Stimulated activated CD4-positive, alpha-beta T cell treated with anti-CD3 and anti-CD28 coated beads, Interleukin-15, amount 100 ng/mL, for 1 hour (primary cell): Measurements from ENCODE around the gene GPATCH2L.

ENCODE experiments used
- DNase-seq, 2 donors: peaks; one replicate each; pipeline ENCODE4 v3.0.0-alpha.2; 2020; ENCODE audit warnings: low read depth in 1 of 2, low spot score in 1 of 2

GPATCH2L gene

GRCh38 chr14:76151398-76152332 is at the start of gene GPATCH2L:
TSS of gene GPATCH2L (plus strand) at chr14:76151922. CDS start at chr14:76154364, 2,442 bp downstream.
- peak; percentile 95 to 99 for DNase-seq

GRCh38 chr14:76104802-76105355 is 46.8 kb upstream of the GPATCH2L start:
- DNase-seq = no peak

DNA sequence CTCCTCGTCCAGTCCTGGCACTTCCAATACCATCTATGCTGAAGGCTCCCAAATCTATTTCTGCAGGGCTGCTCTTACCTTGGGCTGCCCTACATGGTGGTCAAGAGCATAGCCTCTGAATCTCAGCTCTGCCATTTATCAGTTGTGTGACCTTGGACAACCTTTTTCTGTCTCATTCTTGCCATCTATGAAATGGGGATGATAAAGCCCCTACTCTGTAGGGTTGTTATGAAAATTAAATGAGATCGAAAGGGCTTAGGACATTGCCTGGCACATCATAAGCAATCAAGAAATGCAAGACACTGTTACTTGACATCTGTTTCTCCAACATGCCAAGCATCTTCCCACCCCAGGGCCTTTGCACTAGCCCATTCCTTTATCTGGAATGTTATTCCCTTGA is 45.5 kb upstream of the GPATCH2L start:
- DNase-seq = no peak

DNA sequence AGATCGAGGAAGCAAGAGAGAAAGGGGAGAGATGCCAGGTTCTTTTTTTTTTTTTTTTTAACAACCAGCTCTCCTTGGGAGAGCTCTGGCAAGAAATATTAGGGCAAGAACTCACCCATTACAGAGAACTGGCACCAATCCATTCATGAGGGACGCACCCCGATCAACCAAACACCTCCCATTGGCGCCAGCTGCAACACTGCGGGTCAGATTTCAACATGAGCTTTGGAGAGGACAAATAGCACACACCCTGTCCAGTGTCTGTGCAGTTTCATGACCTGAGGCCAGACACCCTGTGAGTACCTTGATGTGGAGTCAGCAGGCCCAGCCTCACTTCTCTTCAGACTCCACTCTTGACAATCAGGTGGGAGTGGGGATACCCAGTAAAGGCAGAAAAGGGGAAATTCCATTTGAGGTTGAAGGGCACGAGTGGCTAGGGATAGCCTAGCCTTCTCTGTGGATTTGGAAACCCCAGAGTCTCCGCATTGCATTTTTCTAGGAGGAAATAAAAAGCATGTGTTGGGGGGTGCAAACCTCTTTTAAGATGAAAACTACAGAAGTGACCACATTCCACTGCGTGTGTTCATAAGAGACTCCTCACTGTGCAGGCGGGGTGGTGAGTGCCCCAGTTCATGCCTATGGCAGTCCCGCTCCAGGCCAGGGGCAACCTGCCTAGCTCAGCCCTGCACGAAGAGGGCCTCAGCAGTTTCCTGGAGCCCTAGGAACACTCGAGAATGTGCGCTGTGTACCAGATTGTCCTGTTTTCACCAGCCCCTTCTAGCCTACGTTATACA is 42.4 kb upstream of the GPATCH2L start:
- DNase-seq = no peak

DNA sequence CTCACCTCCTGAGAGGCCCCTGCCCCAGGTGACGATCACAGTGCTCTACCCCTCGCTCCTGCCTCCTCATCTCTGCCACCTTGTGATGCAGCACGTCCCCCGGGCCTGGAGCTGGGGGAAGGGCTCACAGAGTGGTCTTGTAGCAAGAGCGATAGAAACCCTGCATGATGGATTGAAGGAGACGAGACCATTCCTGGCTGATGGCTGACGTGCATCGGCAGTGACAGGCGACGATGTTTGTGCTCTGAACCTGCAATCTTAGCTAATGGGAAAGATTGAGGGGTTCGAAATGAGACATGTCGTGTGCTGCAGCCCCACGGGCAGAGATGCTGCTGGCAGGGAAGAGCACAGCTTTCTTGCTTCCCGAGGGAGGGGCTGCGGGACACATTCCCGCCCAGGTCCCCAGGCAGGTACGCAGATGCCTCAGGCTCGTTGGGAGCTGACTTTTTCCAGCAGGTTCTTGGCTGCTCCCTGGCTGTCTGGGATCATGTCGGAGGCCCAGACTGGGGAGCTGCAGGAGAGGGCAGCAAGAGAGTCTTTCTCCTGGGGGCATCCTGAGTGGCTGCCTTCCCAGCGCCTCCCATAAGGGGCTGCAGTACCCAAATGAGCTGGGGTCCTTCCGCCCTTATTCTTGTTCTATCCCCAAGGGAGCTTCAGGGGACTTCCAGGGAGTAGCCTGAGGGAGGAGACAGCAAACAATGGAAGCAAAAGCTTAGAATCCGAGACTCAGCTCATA is 38.7 kb upstream of the GPATCH2L start:
- DNase-seq = no peak

DNA sequence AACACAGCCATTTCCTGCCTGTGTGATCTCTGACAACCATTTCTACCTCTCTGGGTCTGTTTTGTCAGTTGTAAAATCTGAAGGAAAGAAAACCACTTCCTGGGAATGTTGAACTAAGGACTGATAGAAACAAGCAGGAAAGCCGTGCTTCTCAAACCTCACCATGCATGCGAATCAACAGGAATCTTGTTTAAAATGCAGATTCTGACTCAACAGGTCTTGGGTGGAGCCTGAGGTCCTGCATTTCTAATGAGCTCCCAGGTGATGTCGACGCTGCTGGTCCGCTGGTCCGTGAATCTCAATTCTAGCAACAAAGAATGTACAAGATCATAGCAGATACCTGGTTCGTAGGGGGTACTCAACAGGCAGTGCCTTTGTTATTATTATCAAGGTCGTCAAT is 38.0 kb upstream of the GPATCH2L start:
- no peak for DNase-seq

- no peak for DNase-seq
Measured at GRCh38 chr14:76115010-76115422, 36.7 kb upstream of the GPATCH2L start.

DNA sequence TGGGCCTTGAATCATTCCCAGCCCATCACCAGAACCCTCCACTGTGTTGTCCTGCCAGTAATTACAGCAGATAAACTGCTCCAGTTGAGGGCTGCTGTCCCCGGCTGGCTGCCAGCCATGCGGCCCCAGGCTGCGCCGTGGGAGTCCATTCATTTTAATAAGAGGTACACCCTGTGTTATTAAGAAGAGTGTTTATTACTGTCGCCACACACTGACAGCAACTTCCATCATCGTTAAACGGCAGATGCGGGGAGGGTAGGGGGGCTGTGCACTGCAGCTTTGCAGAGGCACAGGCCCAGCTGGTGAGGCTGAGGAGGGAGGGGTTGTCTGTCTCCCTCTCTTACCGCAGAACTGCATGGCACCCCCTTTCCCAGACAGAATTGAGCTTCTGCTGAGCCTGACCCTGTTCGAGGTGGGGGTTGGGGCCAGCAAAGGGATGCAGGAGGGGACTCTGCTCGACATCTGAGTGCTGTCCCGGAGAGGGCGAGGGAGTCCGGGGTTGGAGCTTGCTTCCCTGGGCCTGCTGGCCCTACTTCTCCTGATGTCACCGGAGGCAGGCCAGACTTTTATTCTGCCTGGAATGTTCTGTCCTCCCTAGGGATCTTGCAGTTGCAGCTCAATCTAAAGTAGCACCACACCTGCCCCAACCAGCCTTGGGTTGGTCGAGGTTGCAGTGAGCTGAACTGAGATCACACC is 33.8 kb upstream of the GPATCH2L start:
- no peak for DNase-seq

GRCh38 chr14:76118594-76118993 is 33.1 kb upstream of the GPATCH2L start:
- no peak for DNase-seq

- no peak for DNase-seq
Measured at GRCh38 chr14:76121089-76121748, 30.5 kb upstream of the GPATCH2L start.

GRCh38 chr14:76123426-76124225 is 28.1 kb upstream of the GPATCH2L start:
- no peak for DNase-seq

DNA sequence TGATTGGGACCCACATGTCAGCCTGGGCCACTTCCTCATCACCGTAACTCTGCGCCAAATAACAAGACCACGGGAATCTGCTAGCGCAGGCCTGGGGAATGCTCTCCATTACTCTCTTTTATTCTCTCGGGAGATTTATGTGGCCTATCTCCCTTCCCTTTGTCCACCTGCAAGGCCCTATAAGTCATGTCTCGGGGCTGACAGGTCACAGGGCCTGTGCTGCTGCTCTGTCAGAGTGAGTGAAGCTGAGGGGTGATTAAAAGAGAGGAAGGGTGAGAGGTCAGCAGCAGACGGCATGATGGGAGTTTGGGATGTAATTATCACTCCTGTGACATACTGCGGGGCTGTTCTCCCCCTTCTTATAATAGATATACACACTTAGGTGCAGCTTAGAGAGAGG is 26.2 kb upstream of the GPATCH2L start:
- DNase-seq = no peak

DNA sequence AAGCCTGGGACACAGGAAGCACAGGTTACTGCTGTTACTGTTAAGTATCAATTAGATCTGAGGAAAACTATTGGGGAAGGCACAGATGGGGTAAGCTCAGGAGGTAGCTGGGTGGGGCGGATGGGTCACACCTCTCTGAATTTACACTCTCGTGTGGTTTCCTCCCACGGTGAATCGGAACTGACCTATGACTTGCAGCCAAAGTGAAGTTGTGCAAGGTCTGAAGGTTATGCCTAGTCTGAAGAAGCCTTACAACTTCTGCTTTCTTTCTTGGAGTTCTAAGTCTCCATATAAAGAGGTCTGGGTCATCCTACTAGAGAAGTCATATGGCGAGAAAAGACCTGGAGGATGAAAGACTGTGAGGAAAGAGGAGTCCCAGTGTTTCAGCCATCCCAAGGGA is 25.6 kb upstream of the GPATCH2L start:
- DNase-seq = no peak

DNA sequence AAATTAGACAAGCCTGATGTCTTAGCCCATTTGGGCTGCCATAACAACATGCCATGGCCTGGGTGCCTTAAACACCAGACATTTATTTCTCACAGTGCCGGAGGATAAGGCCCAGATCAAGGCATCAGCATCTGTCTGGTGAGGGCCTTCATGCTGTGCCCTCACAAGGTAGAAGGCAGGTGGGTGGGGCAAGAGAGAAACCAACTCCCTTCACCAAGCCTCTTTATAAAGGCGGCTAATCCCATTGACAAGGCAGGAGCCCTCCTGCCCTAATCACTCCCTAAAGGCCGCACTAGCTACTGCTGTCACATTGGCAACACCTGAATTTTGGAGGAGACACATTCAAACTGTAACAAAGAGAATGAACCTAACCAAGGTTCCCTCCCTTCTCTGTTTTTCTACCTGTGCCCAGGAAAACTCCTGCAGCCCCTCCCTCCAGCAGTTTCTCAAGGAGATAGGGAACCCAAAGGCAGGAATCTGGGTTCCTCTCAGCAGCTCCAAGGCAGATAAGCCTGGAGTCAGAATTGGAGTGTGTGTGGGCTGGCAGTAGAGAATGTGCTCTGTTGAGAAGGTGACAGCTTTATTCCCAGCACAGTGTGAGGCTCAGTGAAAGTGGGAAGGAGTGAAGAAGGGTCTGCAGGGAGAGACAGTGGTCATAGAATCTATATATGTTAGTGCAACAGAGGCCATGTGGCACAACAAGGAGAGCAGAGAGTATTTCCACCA is 21.7 kb upstream of the GPATCH2L start:
- no peak for DNase-seq

DNA sequence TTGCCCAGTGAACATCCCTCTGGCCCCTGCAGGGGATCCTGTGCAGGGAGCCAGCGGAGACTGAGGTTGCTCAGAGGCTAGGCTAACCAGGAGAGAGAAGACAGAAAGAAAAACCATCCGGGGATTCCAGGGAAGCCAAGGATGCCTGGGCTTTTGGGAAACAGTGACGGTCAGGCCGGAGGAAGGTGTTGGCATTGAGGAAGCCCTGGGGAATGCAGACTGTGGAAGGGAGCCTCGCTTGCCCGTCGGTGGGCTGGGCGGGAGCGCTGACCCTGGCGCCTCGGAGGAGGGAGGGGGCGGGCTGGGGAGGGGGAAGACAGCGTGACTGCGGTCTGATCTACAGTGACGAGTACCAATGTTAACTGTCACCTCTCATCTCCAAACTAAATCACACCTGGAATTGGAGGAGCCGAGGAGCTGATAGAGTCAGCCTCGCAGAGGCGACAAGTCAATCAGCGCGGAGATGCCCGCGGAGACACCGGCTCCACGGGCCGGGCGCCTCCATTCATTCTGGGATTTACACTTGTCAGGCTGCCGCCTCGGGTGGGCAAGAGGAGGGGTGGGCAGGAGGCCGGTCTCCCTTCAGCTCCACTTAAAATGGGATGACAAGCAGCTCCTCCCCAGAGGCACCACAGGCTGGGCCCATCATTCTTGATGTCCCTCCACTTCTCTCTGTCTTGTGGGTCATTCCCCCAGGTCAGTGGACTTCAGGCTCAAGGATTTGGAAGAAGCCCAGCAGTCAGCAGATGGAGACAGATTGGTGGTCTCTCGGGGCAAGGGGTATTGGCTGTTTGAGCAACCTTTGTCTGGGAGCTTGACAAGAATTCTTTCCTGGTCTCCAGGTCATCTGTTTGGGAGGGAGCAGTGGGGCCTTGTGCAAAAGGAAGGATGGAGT is 20.4 kb upstream of the GPATCH2L start:
- DNase-seq = no peak

- no peak for DNase-seq
Measured at GRCh38 chr14:76133103-76133502, 18.6 kb upstream of the GPATCH2L start.

DNA sequence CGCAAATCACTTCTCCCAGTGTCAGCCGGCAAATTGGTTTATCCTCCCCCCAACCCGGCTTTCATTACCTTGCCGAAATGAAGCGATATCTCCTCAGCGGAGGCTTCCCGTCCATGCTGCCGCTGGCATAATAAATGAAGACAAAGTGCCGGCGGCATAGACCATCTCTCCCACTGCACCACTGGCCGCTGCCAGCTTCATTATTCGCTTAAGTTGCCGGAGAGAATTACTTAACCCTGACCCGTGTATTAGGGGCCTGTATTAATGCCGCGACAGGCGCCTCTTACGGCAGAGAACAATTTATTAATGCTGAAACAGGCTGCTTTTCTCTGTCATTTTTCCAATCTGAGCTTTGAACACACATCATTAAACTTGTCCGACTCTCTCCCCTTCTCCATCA is 17.5 kb upstream of the GPATCH2L start:
- no peak for DNase-seq

- no peak for DNase-seq
Measured at GRCh38 chr14:76135722-76136121, 16.0 kb upstream of the GPATCH2L start.
